ENCODE results near the gene CR1L. TPM values are rescaled to one million over a fixed set of nuclear protein-coding genes. Genes with fewer than 3 reads are reported as not detected.

Gene CR1L
- total and polyA plus RNA-seq, 9 of the 15 experiments (the other 6 are each of a cell fraction or from before 2014, with no cell fraction given) = 10.1 to 74.8 (median 34.3) TPM

DNA sequence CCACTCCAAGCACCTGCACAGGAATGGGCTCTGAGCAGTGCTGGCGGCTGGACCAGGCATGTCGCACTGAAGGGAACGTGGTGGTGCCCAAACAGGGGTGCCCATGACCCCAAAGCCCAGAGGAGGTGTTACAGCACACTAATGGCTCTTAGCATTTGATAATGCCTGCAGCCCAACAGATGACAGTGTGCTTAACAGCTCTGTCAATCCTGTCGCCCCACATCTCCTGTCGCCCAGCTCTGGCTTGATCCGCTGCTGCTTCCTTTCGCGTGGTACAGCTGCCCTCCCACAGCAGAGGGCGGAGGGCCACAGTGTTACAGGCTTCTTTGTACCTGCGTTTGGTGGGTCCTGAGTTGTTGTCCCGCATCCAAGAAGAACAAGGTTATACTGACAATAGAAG lies 32.2 kb upstream of the CR1L start:
- Histone ChIP-seq H3K4me3 (no peak overlapping the region), H3K4me2 (ENCODE audit: insufficient read depth, low read length) (no peak overlapping the region), H3K4me1 (replicated peaks in 1 of 2; ENCODE audit: control insufficient read depth in 2 of 2, insufficient read depth in 2 of 2, low read length in 2 of 2) (no peaks in the 10 kb centered on the region; a peak in 1 of 5 replicates), H3K36me3 (ENCODE audit: control insufficient read depth, insufficient read depth, low read length) (no peaks in the 10 kb centered on the region), H3K79me2 (ENCODE audit: control insufficient read depth, insufficient read depth, low read length) (no peaks in the 10 kb centered on the region), H4K20me1 (replicated peaks; ENCODE audit: control insufficient read depth, insufficient read depth, low read length) (no peaks in the 10 kb centered on the region), H3K27me3 (ENCODE audit: control insufficient read depth in 2 of 2, insufficient read depth in 2 of 2, low read length in 2 of 2) (no peaks in the 10 kb centered on the region), H3K9ac (ENCODE audit: insufficient read depth in 1 of 2, low read depth in 2 of 2, low read length in 2 of 2) (no peak overlapping the region), H3K27ac (ENCODE audit: extremely low read depth, low read depth, low read length) (no peak overlapping the region), H3K9me3 (replicated peaks; ENCODE audit: control insufficient read depth, insufficient read depth, low read depth, low read length) (0 out of 2 replicates have a peak, but pooled peaks cover 4% of the 10 kb centered on the region), H3K9me1 (ENCODE audit: control insufficient read depth, insufficient read depth, low read length) (no peaks in the 10 kb centered on the region), H2AFZ (ENCODE audit: low read depth, low read length) (no peak overlapping the region; the same call in 1 of the 2 replicates)
- 74% methylated on average over 11 of the region's 11 CpGs for WGBS (ENCODE audit: insufficient coverage, low coverage, missing lambda C conversion rate)
- peak; percentile 32 for ATAC-seq
- POLR2A ChIA-PET = interaction anchor here (0.6 to 1.7 kb wide), 3 partner anchors 36 to 808 kb away, joined by 3 read pairs; no protein-coding TSS in a partner anchor
- no peak for FAIRE-seq
- intact Hi-C loops (cut with micrococcal nuclease) = no loop called here
- DNase-seq (ENCODE audit: extremely low read depth in 1 of 4, low spot score in 3 of 4) = no peak
- in situ Hi-C loops (cut with MboI) = no loop called here
- CTCF ChIA-PET (ENCODE audit: low intra/inter-chr PET ratio) = no interaction called here
- BruUV-seq (replicated peaks) = no TSS peak
- no peak for TF ChIP-seq ZFP30 (CRISPR knock-in tag; IDR thresholded peaks at IDR 0.05; ENCODE audit: borderline replicate concordance)
- TF ChIP-seq SAFB (IDR thresholded peaks at IDR 0.05; ENCODE audit: borderline replicate concordance, low read depth, low read length) = no peak
- TF ChIP-seq, protein P1, sequence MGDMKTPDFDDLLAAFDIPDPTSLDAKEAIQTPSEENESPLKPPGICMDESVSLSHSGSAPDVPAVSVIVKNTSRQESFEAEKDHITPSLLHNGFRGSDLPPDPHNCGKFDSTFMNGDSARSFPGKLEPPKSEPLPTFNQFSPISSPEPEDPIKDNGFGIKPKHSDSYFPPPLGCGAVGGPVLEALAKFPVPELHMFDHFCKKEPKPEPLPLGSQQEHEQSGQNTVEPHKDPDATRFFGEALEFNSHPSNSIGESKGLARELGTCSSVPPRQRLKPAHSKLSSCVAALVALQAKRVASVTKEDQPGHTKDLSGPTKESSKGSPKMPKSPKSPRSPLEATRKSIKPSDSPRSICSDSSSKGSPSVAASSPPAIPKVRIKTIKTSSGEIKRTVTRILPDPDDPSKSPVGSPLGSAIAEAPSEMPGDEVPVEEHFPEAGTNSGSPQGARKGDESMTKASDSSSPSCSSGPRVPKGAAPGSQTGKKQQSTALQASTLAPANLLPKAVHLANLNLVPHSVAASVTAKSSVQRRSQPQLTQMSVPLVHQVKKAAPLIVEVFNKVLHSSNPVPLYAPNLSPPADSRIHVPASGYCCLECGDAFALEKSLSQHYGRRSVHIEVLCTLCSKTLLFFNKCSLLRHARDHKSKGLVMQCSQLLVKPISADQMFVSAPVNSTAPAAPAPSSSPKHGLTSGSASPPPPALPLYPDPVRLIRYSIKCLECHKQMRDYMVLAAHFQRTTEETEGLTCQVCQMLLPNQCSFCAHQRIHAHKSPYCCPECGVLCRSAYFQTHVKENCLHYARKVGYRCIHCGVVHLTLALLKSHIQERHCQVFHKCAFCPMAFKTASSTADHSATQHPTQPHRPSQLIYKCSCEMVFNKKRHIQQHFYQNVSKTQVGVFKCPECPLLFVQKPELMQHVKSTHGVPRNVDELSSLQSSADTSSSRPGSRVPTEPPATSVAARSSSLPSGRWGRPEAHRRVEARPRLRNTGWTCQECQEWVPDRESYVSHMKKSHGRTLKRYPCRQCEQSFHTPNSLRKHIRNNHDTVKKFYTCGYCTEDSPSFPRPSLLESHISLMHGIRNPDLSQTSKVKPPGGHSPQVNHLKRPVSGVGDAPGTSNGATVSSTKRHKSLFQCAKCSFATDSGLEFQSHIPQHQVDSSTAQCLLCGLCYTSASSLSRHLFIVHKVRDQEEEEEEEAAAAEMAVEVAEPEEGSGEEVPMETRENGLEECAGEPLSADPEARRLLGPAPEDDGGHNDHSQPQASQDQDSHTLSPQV (IDR thresholded peaks at IDR 0.05) = no peak
- TF ChIP-seq, protein P2, sequence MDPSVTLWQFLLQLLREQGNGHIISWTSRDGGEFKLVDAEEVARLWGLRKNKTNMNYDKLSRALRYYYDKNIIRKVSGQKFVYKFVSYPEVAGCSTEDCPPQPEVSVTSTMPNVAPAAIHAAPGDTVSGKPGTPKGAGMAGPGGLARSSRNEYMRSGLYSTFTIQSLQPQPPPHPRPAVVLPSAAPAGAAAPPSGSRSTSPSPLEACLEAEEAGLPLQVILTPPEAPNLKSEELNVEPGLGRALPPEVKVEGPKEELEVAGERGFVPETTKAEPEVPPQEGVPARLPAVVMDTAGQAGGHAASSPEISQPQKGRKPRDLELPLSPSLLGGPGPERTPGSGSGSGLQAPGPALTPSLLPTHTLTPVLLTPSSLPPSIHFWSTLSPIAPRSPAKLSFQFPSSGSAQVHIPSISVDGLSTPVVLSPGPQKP (CRISPR knock-in tag; IDR thresholded peaks at IDR 0.05) = no peak
- no peak for TF ChIP-seq TSC22D4 (tag; IDR thresholded peaks at IDR 0.05)
- no peak for TF ChIP-seq POLR2AphosphoS2 (IDR thresholded peaks at IDR 0.05; ENCODE audit: low read length)
- TF ChIP-seq MAZ (CRISPR knock-in tag; conservative IDR thresholded peaks at IDR 0.05 in 1 of 2, IDR thresholded peaks at IDR 0.05 in 1 of 2) = no peak
- TF ChIP-seq CBX3 (IDR thresholded peaks at IDR 0.05; ENCODE audit: borderline replicate concordance in 1 of 2, low read length in 2 of 2) = 0 out of 3 replicates have a peak, but pooled peaks of 1 of the 2 experiments have one; percentile 54
- no peak for TF ChIP-seq TAL1 (IDR thresholded peaks at IDR 0.05)
- TF ChIP-seq POLR2B (IDR thresholded peaks at IDR 0.05; ENCODE audit: low read depth, partially characterized antibody) = no peak
- TF ChIP-seq SMAD3 (CRISPR knock-in tag; conservative IDR thresholded peaks at IDR 0.05) = no peak
- no peak for TF ChIP-seq LEF1 (IDR thresholded peaks at IDR 0.05)
- no peak for TF ChIP-seq TBL1XR1 (IDR thresholded peaks at IDR 0.05; ENCODE audit: low read length in 2 of 2)
- 0 out of 2 replicates have a peak, but pooled peaks have one; percentile 35 for TF ChIP-seq TRIM28 (IDR thresholded peaks at IDR 0.05)

All from K562 (cell line).